NB4 (cell line): ENCODE measurements around the gene SCFD2.
"Not testable (repeated sequence)": the region's sequence is repeated elsewhere in the genome, so short reads cannot be mapped to it uniquely, and the experiment has no call there.

Experiments used
- MYC ChIP-seq: IDR thresholded peaks from 2 replicates; pipeline ENCODE4 v1.6.1; 2011; ENCODE audit warnings: low read depth, low read length
- POLR2A ChIP-seq: IDR thresholded peaks from 2 replicates; pipeline ENCODE4 v1.6.1; 2011; ENCODE audit warnings: mild to moderate bottlenecking; ENCODE audit not compliant: insufficient read length; ENCODE audit errors: extremely low read depth
- TF ChIP-seq, protein P1 (sequence below): IDR thresholded peaks from one replicate; pipeline ENCODE4 v1.5.1; 2012; ENCODE audit warnings: low read depth, low read length
- TF ChIP-seq, protein P2 (sequence below): IDR thresholded peaks from 2 replicates; pipeline ENCODE4 v1.6.1; 2011; ENCODE audit warnings: low read depth, low read length

DNA sequence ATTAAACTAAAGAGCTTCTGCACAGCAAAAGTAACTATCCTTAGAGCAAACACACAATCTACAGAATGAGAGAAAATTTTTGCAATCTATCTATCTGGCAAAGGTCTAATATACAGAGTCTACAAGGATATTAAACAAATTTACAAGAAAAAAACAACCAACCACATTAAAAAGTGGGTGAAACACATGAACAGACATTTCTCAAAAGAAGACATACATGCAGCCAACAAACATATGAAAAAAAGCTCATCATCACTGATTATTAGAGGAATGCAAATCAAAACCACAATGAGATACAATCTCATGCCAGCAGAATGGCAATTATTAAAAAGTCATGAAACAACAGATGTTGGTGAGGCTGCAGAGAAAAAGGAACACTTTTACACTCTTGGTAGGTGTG lies 73.7 kb downstream of the SCFD2 start:
- TF ChIP-seq, protein P1, sequence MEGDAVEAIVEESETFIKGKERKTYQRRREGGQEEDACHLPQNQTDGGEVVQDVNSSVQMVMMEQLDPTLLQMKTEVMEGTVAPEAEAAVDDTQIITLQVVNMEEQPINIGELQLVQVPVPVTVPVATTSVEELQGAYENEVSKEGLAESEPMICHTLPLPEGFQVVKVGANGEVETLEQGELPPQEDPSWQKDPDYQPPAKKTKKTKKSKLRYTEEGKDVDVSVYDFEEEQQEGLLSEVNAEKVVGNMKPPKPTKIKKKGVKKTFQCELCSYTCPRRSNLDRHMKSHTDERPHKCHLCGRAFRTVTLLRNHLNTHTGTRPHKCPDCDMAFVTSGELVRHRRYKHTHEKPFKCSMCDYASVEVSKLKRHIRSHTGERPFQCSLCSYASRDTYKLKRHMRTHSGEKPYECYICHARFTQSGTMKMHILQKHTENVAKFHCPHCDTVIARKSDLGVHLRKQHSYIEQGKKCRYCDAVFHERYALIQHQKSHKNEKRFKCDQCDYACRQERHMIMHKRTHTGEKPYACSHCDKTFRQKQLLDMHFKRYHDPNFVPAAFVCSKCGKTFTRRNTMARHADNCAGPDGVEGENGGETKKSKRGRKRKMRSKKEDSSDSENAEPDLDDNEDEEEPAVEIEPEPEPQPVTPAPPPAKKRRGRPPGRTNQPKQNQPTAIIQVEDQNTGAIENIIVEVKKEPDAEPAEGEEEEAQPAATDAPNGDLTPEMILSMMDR, result not testable (repeated sequence)
- TF ChIP-seq, protein P2, sequence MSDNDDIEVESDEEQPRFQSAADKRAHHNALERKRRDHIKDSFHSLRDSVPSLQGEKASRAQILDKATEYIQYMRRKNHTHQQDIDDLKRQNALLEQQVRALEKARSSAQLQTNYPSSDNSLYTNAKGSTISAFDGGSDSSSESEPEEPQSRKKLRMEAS, result not testable (repeated sequence)
- not testable (repeated sequence) for TF ChIP-seq POLR2A, MYC
